ENCODE measurements around the gene METTL22.

GRCh38 chr16:8623634-8624033, 2.1 kb downstream of the METTL22 start:
- TF ChIP-seq CTCF (IDR thresholded peaks at IDR 0.05) (no peak), EP300 (IDR thresholded peaks at IDR 0.05; ENCODE audit: low read depth) (no peak), POLR2A (IDR thresholded peaks at IDR 0.05) (no peak)

Measured in transverse colon (tissue), 3 donors.